ENCODE data around the gene DEFB127. TPM values are rescaled to one million over a fixed set of nuclear protein-coding genes. Genes with fewer than 3 reads are reported as not detected.
"Not testable (repeated sequence)": the region's sequence is repeated elsewhere in the genome, so short reads cannot be mapped to it uniquely, and the experiment has no call there.

The DEFB127 gene
- not detected for polyA plus RNA-seq (2013, experiment 1 of 2)
- polyA plus RNA-seq (2013, experiment 2 of 2), result not detected

- Histone ChIP-seq H3K27ac (ENCODE audit: low read depth, low read length, severe bottlenecking) (no peak within 1 kb of the TSS), H3K4me3 (ENCODE audit: extremely low read depth, insufficient read depth, low read length, poor library complexity, severe bottlenecking) (no peak within 1 kb of the TSS), H3K4me1 (ENCODE audit: control insufficient read depth, insufficient read depth, low read length, poor library complexity, severe bottlenecking) (no peaks in the 10 kb centered on the region), H3K9me3 (ENCODE audit: control insufficient read depth, low read length) (no peaks in the 10 kb centered on the region), H3K36me3 (ENCODE audit: control insufficient read depth, insufficient read depth, low read length) (no peaks in the 10 kb centered on the region)
- WGBS, 2 experiments (ENCODE audit: insufficient coverage in 2 of 2), result 93 to 100% methylated on average over 2 to 3 of the region's 5 CpGs
Observed at GRCh38 chr20:157154-157553, at the start of gene DEFB127. Gene DEFB127 (plus strand): TSS chr20:157454. CDS start chr20:157545, 91 bp downstream.

DNA sequence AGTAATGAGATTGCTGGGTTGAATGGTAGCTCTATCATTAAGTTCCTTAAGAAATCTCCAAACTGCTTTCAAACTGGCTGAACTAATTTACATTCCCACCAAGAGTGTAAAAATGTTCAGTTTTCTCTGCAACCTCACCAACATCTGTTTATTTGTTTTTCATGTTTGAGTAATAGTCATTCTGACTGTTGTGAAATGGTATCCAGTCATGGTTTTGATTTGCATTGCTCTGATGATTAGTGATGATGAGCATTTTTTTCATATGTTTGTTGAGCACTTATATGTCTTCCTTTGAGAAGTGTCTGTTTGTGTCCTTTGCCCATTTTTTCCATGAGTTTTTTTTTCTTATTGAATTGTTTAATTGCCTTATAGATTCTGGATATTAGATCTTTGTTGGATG is 44.9 kb upstream of the DEFB127 start:
- Histone ChIP-seq H3K4me1 (ENCODE audit: control insufficient read depth, insufficient read depth, low read length, poor library complexity, severe bottlenecking) (no peaks in the 10 kb centered on the region), H3K36me3 (ENCODE audit: control insufficient read depth, insufficient read depth, low read length) (no peaks in the 10 kb centered on the region), H3K9me3 (ENCODE audit: control insufficient read depth, low read length) (peaks cover 3% of the 10 kb centered on the region), H3K27ac (ENCODE audit: low read depth, low read length, severe bottlenecking) (no peak overlapping the region), H3K4me3 (ENCODE audit: extremely low read depth, insufficient read depth, low read length, poor library complexity, severe bottlenecking) (no peak overlapping the region)

- Histone ChIP-seq H3K27ac (ENCODE audit: low read depth, low read length, severe bottlenecking) (no peak overlapping the region), H3K4me1 (ENCODE audit: control insufficient read depth, insufficient read depth, low read length, poor library complexity, severe bottlenecking) (no peaks in the 10 kb centered on the region), H3K4me3 (ENCODE audit: extremely low read depth, insufficient read depth, low read length, poor library complexity, severe bottlenecking) (no peak overlapping the region)
Observed at GRCh38 chr20:117518-117917, 39.7 kb upstream of the DEFB127 start.

GRCh38 chr20:129786-130323 is 27.4 kb upstream of the DEFB127 start:
- H3K4me3 ChIP-seq (ENCODE audit: extremely low read depth, insufficient read depth, low read length, poor library complexity, severe bottlenecking); H3K4me1 ChIP-seq (ENCODE audit: control insufficient read depth, insufficient read depth, low read length, poor library complexity, severe bottlenecking); H3K36me3 ChIP-seq (ENCODE audit: control insufficient read depth, insufficient read depth, low read length); H3K9me3 ChIP-seq (ENCODE audit: control insufficient read depth, low read length); H3K27ac ChIP-seq (ENCODE audit: low read depth, low read length, severe bottlenecking): not testable (repeated sequence)
- 89 to 96% methylated on average over 17 to 19 of the region's 28 CpGs for WGBS, 2 experiments (ENCODE audit: insufficient coverage in 2 of 2)

More at GRCh38 chr20:117518-117917, 39.7 kb upstream of the DEFB127 start:
- H3K9me3 ChIP-seq (ENCODE audit: control insufficient read depth, low read length), result peaks cover 3% of the 10 kb centered on the region
- no peaks in the 10 kb centered on the region for H3K36me3 ChIP-seq (ENCODE audit: control insufficient read depth, insufficient read depth, low read length)

DNA sequence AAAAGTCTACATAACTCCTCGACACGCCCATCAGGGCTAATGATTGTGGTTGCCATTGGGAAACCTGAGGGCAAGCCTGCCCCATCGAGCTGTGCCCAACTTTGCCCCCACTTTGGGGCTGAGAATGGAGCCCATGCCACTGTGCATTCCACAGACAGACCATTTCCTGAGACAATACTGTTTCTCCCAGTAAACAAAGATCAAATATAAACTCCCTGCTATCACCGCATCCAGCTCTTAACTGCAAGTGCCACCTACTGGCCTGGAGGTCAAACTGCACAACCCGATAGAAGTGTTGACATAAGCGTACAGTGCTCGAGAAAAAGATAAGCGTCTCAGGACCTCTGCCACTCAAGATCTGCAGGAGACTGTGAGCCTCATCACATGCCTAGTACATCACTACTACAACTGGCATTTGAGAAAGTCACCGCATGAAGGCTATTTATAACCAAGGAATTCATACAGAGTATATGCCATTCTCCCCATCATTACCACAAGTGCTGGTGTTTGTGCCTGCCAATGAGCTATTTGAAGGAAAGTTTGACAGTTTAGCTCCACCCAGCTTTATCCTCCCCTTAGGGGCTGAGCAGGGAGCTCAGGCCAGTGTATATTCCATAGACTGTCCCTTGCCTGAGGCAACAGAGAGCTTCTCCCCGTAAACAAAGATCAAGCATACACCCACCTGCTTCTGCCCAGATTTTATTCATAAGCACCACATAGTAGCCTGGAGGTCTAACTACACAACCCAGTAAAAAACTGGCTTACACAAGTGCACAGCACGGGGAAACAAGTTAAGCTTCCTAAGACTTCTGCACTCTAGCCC is 19.4 kb upstream of the DEFB127 start:
- Histone ChIP-seq H3K9me3 (ENCODE audit: control insufficient read depth, low read length) (no peaks in the 10 kb centered on the region), H3K4me1 (ENCODE audit: control insufficient read depth, insufficient read depth, low read length, poor library complexity, severe bottlenecking) (no peaks in the 10 kb centered on the region), H3K36me3 (ENCODE audit: control insufficient read depth, insufficient read depth, low read length) (no peaks in the 10 kb centered on the region), H3K4me3 (ENCODE audit: extremely low read depth, insufficient read depth, low read length, poor library complexity, severe bottlenecking) (no peak overlapping the region), H3K27ac (ENCODE audit: low read depth, low read length, severe bottlenecking) (no peak overlapping the region)
- 89 to 96% methylated on average over 10 to 11 of the region's 11 CpGs for WGBS, 2 experiments (ENCODE audit: insufficient coverage in 2 of 2)

DNA sequence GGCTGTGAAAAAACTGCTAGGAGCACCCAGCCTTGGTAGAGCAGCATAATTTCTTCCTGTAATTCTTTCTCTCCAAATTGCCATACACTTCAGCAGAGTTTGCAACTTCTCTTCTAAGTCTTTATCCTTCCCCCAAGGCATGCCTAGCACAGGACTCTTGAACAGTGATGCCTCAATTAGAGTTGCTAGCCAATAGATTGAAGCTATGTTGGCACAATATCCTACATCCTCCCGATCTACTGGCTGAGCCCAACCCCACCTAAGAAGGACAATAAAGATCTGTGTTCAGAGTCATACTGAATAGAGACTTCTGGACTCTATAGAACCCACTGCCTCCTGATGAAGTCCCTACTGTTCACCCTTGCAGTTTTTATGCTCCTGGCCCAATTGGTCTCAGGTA is 15.0 kb upstream of the DEFB127 start, which contains the start of gene DEFB126:
DEFB126 (plus strand) TSS at position 301 of the 400 bp plus-strand sequence; CDS start at position 340, 39 bp downstream.
- Histone ChIP-seq H3K4me3 (ENCODE audit: extremely low read depth, insufficient read depth, low read length, poor library complexity, severe bottlenecking) (no peak within 1 kb of the TSS), H3K27ac (ENCODE audit: low read depth, low read length, severe bottlenecking) (no peak within 1 kb of the TSS), H3K4me1 (ENCODE audit: control insufficient read depth, insufficient read depth, low read length, poor library complexity, severe bottlenecking) (no peaks in the 10 kb centered on the region), H3K36me3 (ENCODE audit: control insufficient read depth, insufficient read depth, low read length) (no peaks in the 10 kb centered on the region), H3K9me3 (ENCODE audit: control insufficient read depth, low read length) (no peaks in the 10 kb centered on the region)
- 33% methylated on average over 1 of the region's 1 CpG; no CpG with 5 or more reads in 1 of the 2 experiments for WGBS, 2 experiments (ENCODE audit: insufficient coverage in 2 of 2)

GRCh38 chr20:145877-146276 is 11.4 kb upstream of the DEFB127 start:
- WGBS, 2 experiments (ENCODE audit: insufficient coverage in 2 of 2), result no CpG with 5 or more reads among the region's 2 CpGs
- Histone ChIP-seq H3K27ac (ENCODE audit: low read depth, low read length, severe bottlenecking) (no peak overlapping the region), H3K9me3 (ENCODE audit: control insufficient read depth, low read length) (no peaks in the 10 kb centered on the region), H3K4me1 (ENCODE audit: control insufficient read depth, insufficient read depth, low read length, poor library complexity, severe bottlenecking) (no peaks in the 10 kb centered on the region), H3K36me3 (ENCODE audit: control insufficient read depth, insufficient read depth, low read length) (no peaks in the 10 kb centered on the region), H3K4me3 (ENCODE audit: extremely low read depth, insufficient read depth, low read length, poor library complexity, severe bottlenecking) (no peak overlapping the region)

- WGBS, 2 experiments (ENCODE audit: insufficient coverage in 2 of 2), result no CpG with 5 or more reads among the region's 1 CpG
- no peak overlapping the region for H3K27ac ChIP-seq (ENCODE audit: low read depth, low read length, severe bottlenecking)
- H3K36me3 ChIP-seq (ENCODE audit: control insufficient read depth, insufficient read depth, low read length), result no peaks in the 10 kb centered on the region
- no peak overlapping the region for H3K4me3 ChIP-seq (ENCODE audit: extremely low read depth, insufficient read depth, low read length, poor library complexity, severe bottlenecking)
- no peaks in the 10 kb centered on the region for H3K9me3 ChIP-seq (ENCODE audit: control insufficient read depth, low read length)
- H3K4me1 ChIP-seq (ENCODE audit: control insufficient read depth, insufficient read depth, low read length, poor library complexity, severe bottlenecking), result no peaks in the 10 kb centered on the region
Observed at GRCh38 chr20:152131-152530, 5.1 kb upstream of the DEFB127 start.

DNA sequence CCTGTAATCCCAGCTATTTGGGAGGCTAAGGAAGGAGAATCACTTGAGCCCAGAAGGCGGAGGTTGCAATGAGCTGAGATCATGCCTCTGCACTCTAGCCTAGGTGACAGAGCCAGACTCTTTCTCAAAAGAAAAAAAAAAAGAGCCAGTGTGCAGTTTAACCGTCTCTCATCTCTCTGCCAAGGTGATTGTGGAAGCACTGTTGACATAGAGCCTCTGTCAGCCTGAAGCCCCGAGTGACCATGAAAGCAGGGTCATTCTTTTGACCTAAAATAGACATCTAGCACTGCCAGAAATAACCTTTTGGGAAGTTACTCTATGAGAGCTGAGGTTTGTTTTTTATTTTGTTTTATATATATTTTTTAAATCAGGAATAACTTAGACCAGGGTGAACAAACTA is 7.4 kb downstream of the DEFB127 start:
- no peaks in the 10 kb centered on the region for H3K4me1 ChIP-seq (ENCODE audit: control insufficient read depth, insufficient read depth, low read length, poor library complexity, severe bottlenecking)
- H3K36me3 ChIP-seq (ENCODE audit: control insufficient read depth, insufficient read depth, low read length), result no peaks in the 10 kb centered on the region
- no peak overlapping the region for H3K27ac ChIP-seq (ENCODE audit: low read depth, low read length, severe bottlenecking)
- no peak overlapping the region for H3K4me3 ChIP-seq (ENCODE audit: extremely low read depth, insufficient read depth, low read length, poor library complexity, severe bottlenecking)
- H3K9me3 ChIP-seq (ENCODE audit: control insufficient read depth, low read length), result no peaks in the 10 kb centered on the region
- WGBS, 2 experiments (ENCODE audit: insufficient coverage in 2 of 2), result 81% methylated on average over 2 to 3 of the region's 3 CpGs

DNA sequence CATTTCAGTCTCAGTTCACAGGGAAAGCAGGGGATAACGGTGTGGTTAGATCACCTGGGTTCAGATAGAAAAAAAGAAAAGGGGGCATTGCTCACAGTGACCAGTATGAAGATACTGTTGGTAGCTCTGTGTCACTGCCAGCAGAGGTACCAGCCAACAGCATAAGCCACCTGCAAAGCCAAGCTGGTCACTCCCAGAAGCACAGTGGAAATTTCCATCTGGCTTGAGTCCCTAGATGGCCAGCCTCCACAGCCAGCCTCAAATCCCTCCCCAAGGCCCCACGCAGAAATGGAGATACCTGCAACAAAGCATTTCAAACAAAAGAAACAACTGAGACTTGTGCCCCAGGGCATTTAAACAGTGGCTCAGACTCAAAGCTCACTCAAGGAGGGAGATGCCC is 11.6 kb downstream of the DEFB127 start:
- H3K4me3 ChIP-seq (ENCODE audit: extremely low read depth, insufficient read depth, low read length, poor library complexity, severe bottlenecking), result no peak overlapping the region
- H3K27ac ChIP-seq (ENCODE audit: low read depth, low read length, severe bottlenecking), result no peak overlapping the region
- no peaks in the 10 kb centered on the region for H3K4me1 ChIP-seq (ENCODE audit: control insufficient read depth, insufficient read depth, low read length, poor library complexity, severe bottlenecking)
- no peaks in the 10 kb centered on the region for H3K9me3 ChIP-seq (ENCODE audit: control insufficient read depth, low read length)
- H3K36me3 ChIP-seq (ENCODE audit: control insufficient read depth, insufficient read depth, low read length), result no peaks in the 10 kb centered on the region
- 70% methylated on average over 2 of the region's 2 CpGs; no CpG with 5 or more reads in 1 of the 2 experiments for WGBS, 2 experiments (ENCODE audit: insufficient coverage in 2 of 2)

- Histone ChIP-seq H3K36me3 (ENCODE audit: control insufficient read depth, insufficient read depth, low read length) (no peaks in the 10 kb centered on the region), H3K9me3 (ENCODE audit: control insufficient read depth, low read length) (no peaks in the 10 kb centered on the region), H3K4me3 (ENCODE audit: extremely low read depth, insufficient read depth, low read length, poor library complexity, severe bottlenecking) (no peak overlapping the region), H3K27ac (ENCODE audit: low read depth, low read length, severe bottlenecking) (no peak overlapping the region), H3K4me1 (ENCODE audit: control insufficient read depth, insufficient read depth, low read length, poor library complexity, severe bottlenecking) (no peaks in the 10 kb centered on the region)
- WGBS, 2 experiments (ENCODE audit: insufficient coverage in 2 of 2), result no CpG with 5 or more reads among the region's 2 CpGs
Observed at GRCh38 chr20:184288-184687, 27.0 kb downstream of the DEFB127 start.

Measured in mesodermal cell (in vitro differentiated cells).